Neural progenitor cell (in vitro differentiated cells): ENCODE results near the gene REPIN1. TPM values are rescaled to one million over a fixed set of nuclear protein-coding genes. Genes with fewer than 3 reads are reported as not detected.

ENCODE experiments used
- DNase-seq: peaks from one replicate; pipeline ENCODE4 v3.0.0-alpha.2; 2016; ENCODE audit warnings: low spot score
- H2AFZ ChIP-seq: fragments of 200-600 bp; sonication (generic); replicated peaks from 2 replicates; pipeline ENCODE4 v1.6.1; 2016; ENCODE audit warnings: antibody characterized with exemption
- H3F3A ChIP-seq: fragments of 200-600 bp; sonication (generic); 2 replicates; pipeline ENCODE4 v1.6.1; 2016; ENCODE audit warnings: antibody characterized with exemption, low read depth
- H3K27ac ChIP-seq: fragments of 200-600 bp; sonication (generic); 2 replicates; pipeline ENCODE4 v1.5.1; 2016; ENCODE audit warnings: mild to moderate bottlenecking
- H3K27me3 ChIP-seq: fragments of 200-600 bp; sonication (generic); 2 replicates; pipeline ENCODE4 v1.6.1; 2016; ENCODE audit warnings: mild to moderate bottlenecking, moderate library complexity
- H3K36me3 ChIP-seq: fragments of 200-600 bp; sonication (generic); 2 replicates; pipeline ENCODE4 v1.5.1; 2016
- H3K4me1 ChIP-seq: fragments of 200-600 bp; sonication (generic); 2 replicates; pipeline ENCODE4 v1.6.1; 2016; ENCODE audit warnings: mixed run types
- H3K4me2 ChIP-seq: fragments of 200-600 bp; sonication (generic); 2 replicates; pipeline ENCODE4 v1.6.1; 2016
- H3K4me3 ChIP-seq: fragments of 200-600 bp; sonication (generic); 2 replicates; pipeline ENCODE4 v1.5.1; 2016
- H3K79me2 ChIP-seq: fragments of 200-600 bp; sonication (generic); 2 replicates; pipeline ENCODE4 v1.6.1; 2016; ENCODE audit warnings: low read depth
- H3K9ac ChIP-seq: fragments of 200-600 bp; sonication (generic); 2 replicates; pipeline ENCODE4 v1.6.1; 2016
- H3K9me3 ChIP-seq: fragments of 200-600 bp; sonication (generic); 2 replicates; pipeline ENCODE4 v1.5.1; 2016; ENCODE audit warnings: low read depth
- H4K20me1 ChIP-seq: fragments of 200-600 bp; sonication (generic); 2 replicates; pipeline ENCODE4 v1.6.1; 2016; ENCODE audit warnings: low read depth
- H3K27ac Mint-ChIP-seq: 3 replicates; pipeline ENCODE4 v1.8.0; 2021; ENCODE audit warnings: mixed read lengths
- H3K27me3 Mint-ChIP-seq: 2 replicates; pipeline ENCODE4 v1.8.0; 2022; ENCODE audit warnings: low read depth, mild to moderate bottlenecking, inconsistent platforms, moderate library complexity, mixed read lengths; ENCODE audit not compliant: insufficient read depth
- H3K36me3 Mint-ChIP-seq: 3 replicates; pipeline ENCODE4 v1.8.0; 2021; ENCODE audit warnings: mixed read lengths
- H3K4me1 Mint-ChIP-seq: 3 replicates; pipeline ENCODE4 v1.8.0; 2021; ENCODE audit warnings: mixed read lengths
- H3K4me3 Mint-ChIP-seq: 3 replicates; pipeline ENCODE4 v1.8.0; 2021; ENCODE audit warnings: mild to moderate bottlenecking, moderate library complexity, mixed read lengths
- H3K9me3 Mint-ChIP-seq: 3 replicates; pipeline ENCODE4 v1.8.0; 2020; ENCODE audit warnings: mixed read lengths
- EZH2 ChIP-seq: fragments of 200-600 bp; sonication (generic); IDR thresholded peaks from 2 replicates; pipeline ENCODE4 v1.6.1; 2017; ENCODE audit warnings: antibody characterized with exemption, mild to moderate bottlenecking, moderate library complexity
- EZH2phosphoT487 ChIP-seq: fragments of 200-600 bp; sonication (generic); IDR thresholded peaks from 2 replicates; pipeline ENCODE4 v1.6.1; 2017; ENCODE audit warnings: antibody characterized with exemption
- total RNA-seq: library from RNA; depleted of rRNA; stranded (reverse); fragments of >200 nt; gene quantifications from 2 replicates; pipeline ENCODE4 v1.2.3, GENCODE V29; 2015; ENCODE audit warnings: low replicate concordance
- TF ChIP-seq, protein P1 (sequence below): fragments of 200-600 bp; sonication (generic); IDR thresholded peaks from 2 replicates; pipeline ENCODE4 v1.5.1; 2017; ENCODE audit warnings: antibody characterized with exemption, mild to moderate bottlenecking

The REPIN1 gene
- total RNA-seq, 1 donor from 2014 or later, result 18.0 TPM

DNA sequence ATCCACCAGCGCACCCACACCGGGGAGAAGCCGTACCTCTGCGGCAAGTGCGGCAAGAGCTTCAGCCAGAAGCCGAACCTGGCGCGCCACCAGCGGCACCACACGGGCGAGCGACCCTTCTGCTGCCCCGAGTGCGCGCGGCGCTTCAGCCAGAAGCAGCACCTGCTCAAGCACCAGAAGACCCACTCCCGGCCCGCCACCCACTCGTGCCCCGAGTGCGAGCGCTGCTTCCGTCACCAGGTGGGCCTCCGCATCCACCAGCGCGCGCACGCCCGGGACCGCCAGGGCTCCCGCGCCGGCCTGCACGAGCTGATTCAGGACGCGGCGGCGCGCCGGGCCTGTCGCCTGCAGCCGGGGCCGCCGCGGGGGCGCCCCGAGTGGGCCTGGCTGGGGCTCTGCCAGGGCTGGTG, 28.2 kb downstream of the REPIN1 start:
- H3K27ac Mint-ChIP-seq, result no peak overlapping the region
- H3K4me3 Mint-ChIP-seq, result no peak overlapping the region
- peaks cover 41% of the 10 kb centered on the region for H3K79me2 ChIP-seq
- DNase-seq, result no peak
- H2AFZ ChIP-seq, result no peak overlapping the region
- no peaks in the 10 kb centered on the region for H3K9me3 Mint-ChIP-seq
- no peak overlapping the region for H3K4me3 ChIP-seq
- H3K27me3 ChIP-seq, result no peaks in the 10 kb centered on the region
- H3K36me3 Mint-ChIP-seq, result peaks cover 16% of the 10 kb centered on the region
- H3K27me3 Mint-ChIP-seq, result peaks cover 2% of the 10 kb centered on the region
- H3K4me1 ChIP-seq, result peaks cover 43% of the 10 kb centered on the region
- no peaks in the 10 kb centered on the region for H3K9me3 ChIP-seq
- H3K4me1 Mint-ChIP-seq, result peaks cover 61% of the 10 kb centered on the region
- peaks cover 43% of the 10 kb centered on the region for H4K20me1 ChIP-seq
- TF ChIP-seq, protein P1, sequence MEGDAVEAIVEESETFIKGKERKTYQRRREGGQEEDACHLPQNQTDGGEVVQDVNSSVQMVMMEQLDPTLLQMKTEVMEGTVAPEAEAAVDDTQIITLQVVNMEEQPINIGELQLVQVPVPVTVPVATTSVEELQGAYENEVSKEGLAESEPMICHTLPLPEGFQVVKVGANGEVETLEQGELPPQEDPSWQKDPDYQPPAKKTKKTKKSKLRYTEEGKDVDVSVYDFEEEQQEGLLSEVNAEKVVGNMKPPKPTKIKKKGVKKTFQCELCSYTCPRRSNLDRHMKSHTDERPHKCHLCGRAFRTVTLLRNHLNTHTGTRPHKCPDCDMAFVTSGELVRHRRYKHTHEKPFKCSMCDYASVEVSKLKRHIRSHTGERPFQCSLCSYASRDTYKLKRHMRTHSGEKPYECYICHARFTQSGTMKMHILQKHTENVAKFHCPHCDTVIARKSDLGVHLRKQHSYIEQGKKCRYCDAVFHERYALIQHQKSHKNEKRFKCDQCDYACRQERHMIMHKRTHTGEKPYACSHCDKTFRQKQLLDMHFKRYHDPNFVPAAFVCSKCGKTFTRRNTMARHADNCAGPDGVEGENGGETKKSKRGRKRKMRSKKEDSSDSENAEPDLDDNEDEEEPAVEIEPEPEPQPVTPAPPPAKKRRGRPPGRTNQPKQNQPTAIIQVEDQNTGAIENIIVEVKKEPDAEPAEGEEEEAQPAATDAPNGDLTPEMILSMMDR, result no peak
- TF ChIP-seq EZH2phosphoT487 (no peak), EZH2 (no peak)
- no peaks in the 10 kb centered on the region for H3K36me3 ChIP-seq
- H3K9ac ChIP-seq, result no peak overlapping the region
- peaks cover 20% of the 10 kb centered on the region for H3F3A ChIP-seq
- H3K27ac ChIP-seq, result no peak overlapping the region
- H3K4me2 ChIP-seq, result no peak overlapping the region

DNA sequence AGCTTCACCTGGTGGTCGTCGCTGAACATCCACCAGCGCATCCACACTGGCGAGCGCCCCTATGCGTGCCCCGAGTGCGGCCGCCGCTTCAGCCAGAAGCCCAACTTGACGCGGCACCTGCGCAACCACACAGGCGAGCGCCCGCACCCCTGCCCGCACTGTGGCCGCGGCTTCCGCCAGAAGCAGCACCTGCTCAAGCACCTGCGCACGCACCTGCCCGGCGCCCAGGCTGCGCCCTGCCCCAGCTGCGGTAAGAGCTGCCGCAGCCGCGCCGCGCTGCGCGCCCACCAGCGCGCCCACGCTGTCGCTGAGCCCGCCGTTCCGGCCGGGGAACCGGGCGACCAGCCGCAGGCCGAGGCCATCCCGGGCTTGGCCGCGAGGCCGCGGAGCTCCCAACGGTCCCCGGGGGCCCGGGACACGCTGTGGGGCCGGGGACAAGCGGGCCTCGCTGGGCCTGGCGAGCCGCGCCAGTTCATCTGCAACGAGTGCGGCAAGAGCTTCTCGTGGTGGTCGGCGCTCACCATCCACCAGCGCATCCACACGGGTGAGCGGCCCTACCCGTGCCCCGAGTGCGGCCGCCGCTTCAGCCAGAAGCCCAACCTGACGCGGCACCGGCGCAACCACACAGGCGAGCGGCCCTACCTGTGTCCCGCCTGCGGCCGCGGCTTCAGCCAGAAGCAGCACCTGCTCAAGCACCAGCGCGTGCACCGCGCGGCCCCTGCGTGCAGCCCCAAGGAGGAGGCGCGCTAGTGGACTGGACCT, 28.9 kb downstream of the REPIN1 start:
- Mint-ChIP-seq H3K9me3 (no peaks in the 10 kb centered on the region), H3K4me1 (peaks cover 68% of the 10 kb centered on the region)

DNA sequence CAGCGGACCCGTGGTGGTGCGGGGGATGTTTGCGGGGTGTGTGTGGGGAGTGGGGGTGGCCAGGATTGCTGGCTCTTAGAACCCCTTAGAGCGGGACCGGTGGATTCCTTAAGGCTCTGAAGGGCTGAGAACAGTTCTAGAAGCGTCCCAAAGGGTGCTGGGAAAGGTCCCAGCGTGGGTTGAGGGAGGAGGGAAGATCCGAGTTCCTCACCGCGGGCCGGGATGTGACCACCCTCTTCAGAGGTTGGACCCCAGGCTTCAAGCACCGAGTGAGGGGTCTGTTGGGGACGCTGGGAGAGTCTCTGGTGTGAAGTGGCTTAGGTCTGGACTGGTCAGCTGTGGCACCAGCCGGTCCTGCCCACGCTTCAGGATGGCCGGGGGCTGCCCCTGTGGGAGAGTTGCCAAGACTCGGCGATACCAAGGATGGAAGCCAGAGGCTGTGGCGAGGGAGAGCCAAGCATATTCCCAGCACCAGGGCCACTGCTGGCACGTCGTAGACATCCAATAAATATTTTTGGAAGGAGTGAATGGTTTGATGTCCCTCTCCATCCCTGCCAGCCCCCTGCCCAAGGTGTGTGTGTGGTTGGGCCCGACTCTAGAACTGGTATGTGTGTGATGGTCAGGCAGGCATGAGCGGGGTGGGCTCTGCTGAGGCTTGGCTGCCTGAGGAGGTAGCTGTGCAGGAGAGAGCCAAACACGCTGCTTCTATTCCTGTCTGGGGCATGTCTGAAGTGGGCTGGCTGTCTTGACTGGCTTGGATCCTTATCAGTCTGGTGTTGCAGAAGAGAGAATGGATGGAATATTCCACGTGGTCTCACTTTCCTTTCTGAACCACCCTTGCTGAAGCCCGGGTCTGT, 29.7 kb downstream of the REPIN1 start:
- Histone ChIP-seq H2AFZ (no peak overlapping the region), H3K79me2 (peaks cover 27% of the 10 kb centered on the region), H3F3A (peaks cover 30% of the 10 kb centered on the region), H3K4me3 (no peak overlapping the region), H3K9ac (no peak overlapping the region), H4K20me1 (peaks cover 32% of the 10 kb centered on the region), H3K4me2 (no peak overlapping the region), H3K4me1 (peaks cover 58% of the 10 kb centered on the region), H3K27me3 (no peaks in the 10 kb centered on the region), H3K27ac (no peak overlapping the region), H3K36me3 (no peaks in the 10 kb centered on the region), H3K9me3 (no peaks in the 10 kb centered on the region)
- peaks cover 2% of the 10 kb centered on the region for H3K27me3 Mint-ChIP-seq
- peak overlapping the region; percentile 30 for H3K4me3 Mint-ChIP-seq
- peaks cover 71% of the 10 kb centered on the region for H3K4me1 Mint-ChIP-seq
- no peaks in the 10 kb centered on the region for H3K9me3 Mint-ChIP-seq
- no peak for DNase-seq
- H3K36me3 Mint-ChIP-seq, result peaks cover 11% of the 10 kb centered on the region
- no peak overlapping the region for H3K27ac Mint-ChIP-seq
- no peak for TF ChIP-seq EZH2phosphoT487
- no peak for TF ChIP-seq EZH2
- TF ChIP-seq, protein P1, result no peak

More for the DNA sequence above, 28.9 kb downstream of the REPIN1 start:
- Histone ChIP-seq H3K4me1 (peaks cover 50% of the 10 kb centered on the region), H3K9me3 (no peaks in the 10 kb centered on the region), H3K4me2 (no peak overlapping the region), H3K27me3 (no peaks in the 10 kb centered on the region), H3K9ac (no peak overlapping the region), H3K36me3 (no peaks in the 10 kb centered on the region), H3K27ac (no peak overlapping the region), H4K20me1 (peaks cover 40% of the 10 kb centered on the region), H3K79me2 (peaks cover 35% of the 10 kb centered on the region), H3K4me3 (no peak overlapping the region), H2AFZ (no peak overlapping the region), H3F3A (peaks cover 27% of the 10 kb centered on the region)
- peaks cover 16% of the 10 kb centered on the region for H3K36me3 Mint-ChIP-seq
- no peak overlapping the region for H3K4me3 Mint-ChIP-seq
- H3K27ac Mint-ChIP-seq, result no peak overlapping the region
- no peak for DNase-seq
- peaks cover 2% of the 10 kb centered on the region for H3K27me3 Mint-ChIP-seq
- TF ChIP-seq EZH2 (no peak), EZH2phosphoT487 (no peak)
- TF ChIP-seq, protein P1, result no peak
